Fibroblast of lung (primary cell): ENCODE data around the gene DDRGK1.

Experiments
- EZH2 ChIP-seq: IDR thresholded peaks from 2 replicates; pipeline ENCODE4 v1.5.1; 2012; ENCODE audit warnings: low read length, control low read depth, mild to moderate bottlenecking; ENCODE audit errors: missing control alignments
- TF ChIP-seq, protein P1 (sequence below), 2 donors: IDR thresholded peaks in 1 of 2; conservative IDR thresholded peaks in 1 of 2; 1 replicate in 1 of 2; 2 replicates in 1 of 2; pipeline ENCODE4 v1.5.1; 2011 to 2012; ENCODE audit warnings: low read length in 2 of 2, control low read depth in 1 of 2, inconsistent platforms in 1 of 2, low read depth in 1 of 2, mild to moderate bottlenecking in 1 of 2

- TF ChIP-seq EZH2, result no peak
- TF ChIP-seq, protein P1, sequence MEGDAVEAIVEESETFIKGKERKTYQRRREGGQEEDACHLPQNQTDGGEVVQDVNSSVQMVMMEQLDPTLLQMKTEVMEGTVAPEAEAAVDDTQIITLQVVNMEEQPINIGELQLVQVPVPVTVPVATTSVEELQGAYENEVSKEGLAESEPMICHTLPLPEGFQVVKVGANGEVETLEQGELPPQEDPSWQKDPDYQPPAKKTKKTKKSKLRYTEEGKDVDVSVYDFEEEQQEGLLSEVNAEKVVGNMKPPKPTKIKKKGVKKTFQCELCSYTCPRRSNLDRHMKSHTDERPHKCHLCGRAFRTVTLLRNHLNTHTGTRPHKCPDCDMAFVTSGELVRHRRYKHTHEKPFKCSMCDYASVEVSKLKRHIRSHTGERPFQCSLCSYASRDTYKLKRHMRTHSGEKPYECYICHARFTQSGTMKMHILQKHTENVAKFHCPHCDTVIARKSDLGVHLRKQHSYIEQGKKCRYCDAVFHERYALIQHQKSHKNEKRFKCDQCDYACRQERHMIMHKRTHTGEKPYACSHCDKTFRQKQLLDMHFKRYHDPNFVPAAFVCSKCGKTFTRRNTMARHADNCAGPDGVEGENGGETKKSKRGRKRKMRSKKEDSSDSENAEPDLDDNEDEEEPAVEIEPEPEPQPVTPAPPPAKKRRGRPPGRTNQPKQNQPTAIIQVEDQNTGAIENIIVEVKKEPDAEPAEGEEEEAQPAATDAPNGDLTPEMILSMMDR (conservative IDR thresholded peaks at IDR 0.05 in 1 of 2, IDR thresholded peaks at IDR 0.05 in 1 of 2; ENCODE audit: low read depth in 1 of 2, low read length in 2 of 2), result peak; percentile 72 to 78
These were observed 14.0 kb upstream of the DDRGK1 start for GRCh38 chr20:3218307-3218988.
